GM18858 (cell line): ENCODE data around the gene PHF21B.

Experiments used
- ATAC-seq: cut with Tn5 transposase; IDR thresholded peaks from one replicate; pipeline ENCODE4 v1.9.1; 2021; ENCODE audit not compliant: unreplicated experiment

PHF21B gene

GRCh38 chr22:44938886-44939285, 70.9 kb downstream of the PHF21B start:
- no peak for ATAC-seq

GRCh38 chr22:44937216-44937615, 72.6 kb downstream of the PHF21B start:
- no peak for ATAC-seq

- ATAC-seq, result no peak
Observed at GRCh38 chr22:44936201-44936600, 73.6 kb downstream of the PHF21B start.

GRCh38 chr22:44935724-44936123, 74.1 kb downstream of the PHF21B start:
- no peak for ATAC-seq

- no peak for ATAC-seq
Observed at GRCh38 chr22:44934454-44934735, 75.4 kb downstream of the PHF21B start.

GRCh38 chr22:44933666-44934453, 75.9 kb downstream of the PHF21B start:
- no peak for ATAC-seq

GRCh38 chr22:44932493-44932892, 77.3 kb downstream of the PHF21B start:
- no peak for ATAC-seq

GRCh38 chr22:44931766-44932165, 78.0 kb downstream of the PHF21B start:
- no peak for ATAC-seq

GRCh38 chr22:44931077-44931540, 78.7 kb downstream of the PHF21B start:
- no peak for ATAC-seq

- ATAC-seq, result no peak
Observed at GRCh38 chr22:44930711-44931035, 79.1 kb downstream of the PHF21B start.

GRCh38 chr22:44930016-44930710, 79.6 kb downstream of the PHF21B start:
- no peak for ATAC-seq

GRCh38 chr22:44929359-44930015, 80.3 kb downstream of the PHF21B start:
- no peak for ATAC-seq

GRCh38 chr22:44928711-44929358, 81.0 kb downstream of the PHF21B start:
- ATAC-seq, result no peak

- ATAC-seq, result no peak
Observed at GRCh38 chr22:44928136-44928463, 81.7 kb downstream of the PHF21B start.

GRCh38 chr22:44927463-44928135, 82.2 kb downstream of the PHF21B start:
- ATAC-seq, result no peak

- no peak for ATAC-seq
Observed at GRCh38 chr22:44926491-44927415, 83.1 kb downstream of the PHF21B start.

- ATAC-seq, result no peak
Observed at GRCh38 chr22:44926124-44926475, 83.7 kb downstream of the PHF21B start.

GRCh38 chr22:44925465-44926123, 84.2 kb downstream of the PHF21B start:
- no peak for ATAC-seq

GRCh38 chr22:44924710-44925109, 85.1 kb downstream of the PHF21B start:
- no peak for ATAC-seq

- no peak for ATAC-seq
Observed at GRCh38 chr22:44924098-44924497, 85.7 kb downstream of the PHF21B start.
